Activated naive CD4-positive, alpha-beta T cell treated with anti-CD3 and anti-CD28 coated beads for 36 hours (primary cell): ENCODE measurements around the gene ETF1. TPM values are rescaled to one million over a fixed set of nuclear protein-coding genes. Genes with fewer than 3 reads are reported as not detected.
"Not testable (repeated sequence)": the region's sequence is repeated elsewhere in the genome, so short reads cannot be mapped to it uniquely, and the experiment has no call there.

ENCODE experiments used
- CTCF ChIA-PET: fragments of 350-600 bp; sonication (Branson Sonifier 250); formaldehyde crosslinking; loops from one replicate; lab custom pipeline; 2021; ENCODE audit warnings: antibody characterized with exemption; lab: Charles Lee
- DNase-seq: peaks from one replicate; pipeline ENCODE4 v3.0.0-alpha.2; 2020
- H3K27ac Mint-ChIP-seq: one replicate; pipeline ENCODE4 v1.8.0; 2021; ENCODE audit warnings: mild to moderate bottlenecking, mixed read lengths
- H3K27me3 Mint-ChIP-seq: one replicate; pipeline ENCODE4 v1.8.0; 2021; ENCODE audit warnings: low read depth, mixed read lengths
- H3K36me3 Mint-ChIP-seq: one replicate; pipeline ENCODE4 v1.8.0; 2021; ENCODE audit warnings: low read depth, mixed read lengths
- H3K4me1 Mint-ChIP-seq: one replicate; pipeline ENCODE4 v1.8.0; 2021; ENCODE audit warnings: low read depth, mixed read lengths
- H3K4me3 Mint-ChIP-seq: one replicate; pipeline ENCODE4 v1.8.0; 2021; ENCODE audit warnings: mild to moderate bottlenecking, moderate library complexity, mixed read lengths
- H3K9me3 Mint-ChIP-seq: one replicate; pipeline ENCODE4 v1.8.0; 2021; ENCODE audit warnings: mixed read lengths
- intact Hi-C: fragments of 100-400 bp; cut with micrococcal nuclease; formaldehyde crosslinking; loops from one replicate; pipeline ENCODE4 v1.15.1; 2023
- total RNA-seq, 2 experiments: library from RNA; stranded (reverse); gene quantifications; one replicate each; pipeline ENCODE4 v1.2.3, GENCODE V29; 2021

The ETF1 gene
- total RNA-seq, 2 experiments from 2014 or later = 99.8 to 107 TPM

DNA sequence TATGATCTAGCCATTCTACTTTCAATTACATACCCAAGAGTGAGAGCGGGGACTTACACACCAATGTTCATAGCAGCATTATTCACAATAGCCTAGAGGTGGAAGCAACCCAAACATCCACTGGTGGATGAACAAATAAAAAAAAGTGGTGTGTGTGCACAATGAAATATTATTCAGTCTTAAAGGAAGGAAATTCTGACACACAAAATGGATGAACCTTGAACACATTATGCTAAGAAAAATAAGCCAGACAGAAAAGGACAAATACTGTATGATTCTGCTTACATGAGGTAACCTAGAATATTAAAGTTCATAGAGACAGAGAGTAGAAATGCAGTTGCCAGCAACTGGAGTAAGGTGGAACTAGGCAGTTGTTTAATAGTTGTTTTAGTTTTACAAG is 22.1 kb downstream of the ETF1 start:
- no peaks in the 10 kb centered on the region for H3K27me3 Mint-ChIP-seq
- H3K36me3 Mint-ChIP-seq = peaks cover 22% of the 10 kb centered on the region
- no peak overlapping the region for H3K4me3 Mint-ChIP-seq
- intact Hi-C loops = no loop called here
- peaks cover 31% of the 10 kb centered on the region for H3K4me1 Mint-ChIP-seq
- CTCF ChIA-PET = interaction anchor here (0.6 to 0.9 kb wide), 3 partner anchors 15 to 338 kb away, joined by 3 read pairs; no protein-coding TSS in a partner anchor
- H3K27ac Mint-ChIP-seq = peak overlapping the region; percentile 59
- H3K9me3 Mint-ChIP-seq = no peaks in the 10 kb centered on the region
- no peak for DNase-seq

DNA sequence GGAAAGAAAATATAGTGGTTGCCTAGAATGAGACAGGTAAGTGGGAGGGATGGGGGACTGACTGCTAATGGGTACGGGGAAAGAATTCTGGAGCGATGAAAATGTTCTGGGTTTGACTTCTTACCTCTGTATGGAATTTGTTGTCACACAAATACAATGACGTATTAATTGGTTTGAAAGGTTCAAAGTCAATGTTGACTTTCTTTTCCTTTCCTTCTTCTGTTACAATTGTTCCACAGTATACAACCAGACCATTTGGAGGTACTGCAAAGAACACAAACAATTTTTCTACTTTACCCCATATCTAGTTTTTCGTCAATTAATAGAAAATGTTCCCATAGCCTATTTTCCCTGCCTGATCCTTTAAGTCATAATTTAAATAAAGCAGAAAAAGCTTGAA is 25.6 kb downstream of the ETF1 start:
- H3K36me3 Mint-ChIP-seq = peaks cover 38% of the 10 kb centered on the region
- no peaks in the 10 kb centered on the region for H3K27me3 Mint-ChIP-seq
- no peak overlapping the region for H3K4me3 Mint-ChIP-seq
- intact Hi-C loops = no loop called here
- CTCF ChIA-PET = interaction anchor here (1.1 kb wide), 1 partner anchor 67 kb away, joined by 3 read pairs; no protein-coding TSS in a partner anchor
- DNase-seq = no peak
- no peak overlapping the region for H3K27ac Mint-ChIP-seq
- H3K9me3 Mint-ChIP-seq = no peaks in the 10 kb centered on the region
- peaks cover 17% of the 10 kb centered on the region for H3K4me1 Mint-ChIP-seq

DNA sequence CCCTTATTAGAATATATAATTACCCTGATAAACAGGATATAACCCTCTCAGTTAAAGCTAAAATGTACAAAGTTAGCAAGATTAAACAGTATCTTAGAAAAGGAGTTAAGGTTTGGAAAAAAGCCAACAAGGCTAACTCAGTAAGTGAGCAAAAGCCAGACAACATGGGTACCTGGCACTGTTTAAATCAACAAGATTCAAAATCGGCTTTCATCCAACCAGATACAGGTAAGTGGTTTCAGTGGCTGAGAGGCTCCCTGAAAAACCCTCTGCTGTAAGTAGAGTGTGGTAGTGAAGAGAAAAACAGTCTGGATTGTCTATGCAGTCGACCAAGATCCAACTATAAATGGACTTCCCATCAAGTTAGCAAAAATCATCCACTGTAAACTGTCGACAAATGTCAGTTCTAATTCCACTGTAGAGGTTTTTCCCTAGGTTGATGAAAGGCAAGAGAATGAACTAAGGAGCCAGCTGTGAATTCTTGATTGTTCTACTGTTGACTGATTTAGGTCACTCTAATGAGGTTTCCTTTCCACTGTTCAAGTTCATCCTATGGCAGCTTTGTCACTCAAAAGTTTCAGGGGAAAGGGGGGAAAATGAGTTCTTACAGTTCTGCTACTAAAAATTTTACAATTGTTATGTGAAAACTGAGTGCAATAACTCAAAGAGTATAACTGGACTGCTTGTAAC is 27.3 kb downstream of the ETF1 start:
- Mint-ChIP-seq H3K27me3 (no peaks in the 10 kb centered on the region), H3K27ac (no peak overlapping the region), H3K4me1 (peaks cover 5% of the 10 kb centered on the region), H3K9me3 (no peaks in the 10 kb centered on the region), H3K36me3 (peaks cover 36% of the 10 kb centered on the region), H3K4me3 (no peak overlapping the region)
- CTCF ChIA-PET = no interaction called here
- intact Hi-C loops = no loop called here
- no peak for DNase-seq

DNA sequence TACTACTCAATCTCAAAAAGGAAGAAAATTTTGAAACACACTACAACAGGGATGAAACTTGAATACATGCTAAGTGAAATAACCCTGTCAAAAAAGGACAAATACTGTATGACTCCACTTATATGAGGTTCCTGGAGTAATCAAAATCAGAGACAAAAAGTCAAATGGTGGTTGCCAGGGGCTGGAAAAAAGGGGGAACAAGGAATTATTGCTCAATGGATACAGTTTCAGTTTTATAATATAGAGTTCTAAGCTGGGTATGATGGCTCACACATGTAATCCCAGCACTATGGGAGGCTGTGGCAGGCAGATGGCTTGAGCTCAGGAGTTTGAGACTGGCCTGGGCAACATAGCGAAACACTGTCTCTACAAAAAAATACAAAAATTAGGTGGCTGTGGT is 29.0 kb downstream of the ETF1 start:
- H3K9me3 Mint-ChIP-seq = no peaks in the 10 kb centered on the region
- DNase-seq = no peak
- no peaks in the 10 kb centered on the region for H3K27me3 Mint-ChIP-seq
- no peaks in the 10 kb centered on the region for H3K4me1 Mint-ChIP-seq
- H3K36me3 Mint-ChIP-seq = peaks cover 42% of the 10 kb centered on the region
- H3K27ac Mint-ChIP-seq = no peak overlapping the region
- CTCF ChIA-PET = interaction anchor here (0.6 kb wide), 2 partner anchors 8 to 79 kb away, joined by 3 to 5 read pairs; no protein-coding TSS in a partner anchor
- intact Hi-C loops = no loop called here
- no peak overlapping the region for H3K4me3 Mint-ChIP-seq

DNA sequence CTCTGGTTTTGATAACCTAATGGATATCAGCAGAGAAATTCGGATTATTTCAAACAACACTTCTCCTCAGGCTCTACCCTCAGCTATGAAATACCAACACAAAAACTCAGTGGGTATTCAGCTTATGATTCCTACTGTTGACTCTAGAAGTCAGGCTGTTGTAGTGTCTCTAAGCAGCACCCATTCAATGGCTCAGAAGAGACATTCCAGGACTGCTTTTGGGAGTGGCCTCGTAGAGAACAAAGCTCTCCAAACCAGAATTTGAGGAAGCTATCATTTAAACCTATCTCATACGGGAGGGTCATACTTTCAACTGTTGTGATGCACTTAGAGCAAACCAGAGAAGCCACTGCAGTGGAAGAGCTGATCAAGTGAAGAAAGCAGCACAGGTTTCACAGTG is 34.1 kb downstream of the ETF1 start:
- no peaks in the 10 kb centered on the region for H3K4me1 Mint-ChIP-seq
- H3K27me3 Mint-ChIP-seq = no peaks in the 10 kb centered on the region
- CTCF ChIA-PET = interaction anchor here (1.2 kb wide), 2 partner anchors 9 to 30 kb away, joined by 3 read pairs; no protein-coding TSS in a partner anchor
- no peak overlapping the region for H3K4me3 Mint-ChIP-seq
- DNase-seq = no peak
- no peaks in the 10 kb centered on the region for H3K9me3 Mint-ChIP-seq
- intact Hi-C loops = no loop called here
- peak overlapping the region; percentile 31 for H3K27ac Mint-ChIP-seq
- peaks cover 35% of the 10 kb centered on the region for H3K36me3 Mint-ChIP-seq

DNA sequence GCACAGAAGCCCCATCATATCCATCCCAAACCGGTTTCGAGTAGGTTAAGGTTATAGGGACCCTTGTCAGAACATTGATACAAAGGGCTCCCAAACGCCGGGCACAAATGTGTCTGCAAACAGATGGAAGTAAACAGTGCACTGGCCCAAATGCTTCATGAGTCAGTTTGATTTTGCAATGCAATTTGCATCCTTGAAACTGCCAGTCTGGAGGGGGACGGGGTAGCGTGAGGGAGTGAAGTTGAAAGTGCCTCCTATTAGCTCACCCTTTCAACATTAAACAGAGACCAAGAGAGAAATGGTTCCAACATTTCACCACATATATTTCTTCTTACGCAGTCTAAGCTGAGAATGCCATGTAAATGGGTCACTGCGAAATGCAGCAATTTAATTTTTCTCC is 35.6 kb downstream of the ETF1 start:
- H3K36me3 Mint-ChIP-seq = peaks cover 24% of the 10 kb centered on the region
- H3K27me3 Mint-ChIP-seq, DNase-seq, H3K27ac Mint-ChIP-seq, intact Hi-C loops, H3K4me3 Mint-ChIP-seq, H3K9me3 Mint-ChIP-seq, H3K4me1 Mint-ChIP-seq: not testable (repeated sequence)
- CTCF ChIA-PET = interaction anchor here (1.4 kb wide), 1 partner anchor 58 kb away, joined by 4 read pairs; no protein-coding TSS in a partner anchor

DNA sequence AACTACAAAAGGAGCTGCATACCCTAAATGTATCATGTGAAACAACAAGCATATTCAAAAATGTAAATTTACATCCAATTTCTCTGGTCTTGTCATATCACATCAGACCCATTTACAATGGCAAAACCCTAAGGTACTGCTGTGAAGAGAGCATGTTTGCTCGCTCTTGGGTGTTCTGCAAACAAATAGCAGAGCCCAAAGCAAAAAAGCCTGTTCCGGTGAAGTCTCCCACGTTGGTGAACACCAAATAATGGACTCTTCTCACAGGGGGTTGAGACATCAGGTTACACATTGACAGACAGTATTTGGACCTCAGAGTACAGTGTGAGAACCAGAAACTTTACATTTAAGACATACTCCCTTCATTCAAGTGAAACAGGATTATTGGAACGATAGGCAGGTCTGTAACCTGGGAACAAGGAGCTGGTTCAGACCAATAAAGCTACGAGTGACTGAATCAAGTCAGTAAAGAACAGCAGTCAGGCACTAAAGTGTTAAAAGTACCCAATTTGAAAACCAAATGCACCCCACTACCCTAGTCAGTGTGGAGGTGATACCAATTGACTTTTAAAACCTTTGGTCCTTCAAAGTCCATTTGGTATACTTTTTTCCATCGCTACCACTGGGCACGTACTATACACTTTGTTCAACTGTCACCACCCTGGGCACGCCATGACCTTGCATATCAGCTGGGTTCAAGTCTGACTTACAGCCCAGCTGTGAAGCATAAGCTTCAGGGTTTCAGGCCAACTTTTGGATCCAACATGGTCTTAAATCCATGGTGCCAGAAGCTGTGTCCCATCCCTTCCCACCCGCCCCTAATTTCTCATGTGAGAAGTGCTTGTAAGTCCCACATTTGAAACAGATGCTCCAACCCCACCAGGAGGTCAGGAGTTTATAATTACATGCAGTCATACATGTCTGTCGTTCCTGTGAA is 36.4 kb downstream of the ETF1 start:
- no peaks in the 10 kb centered on the region for H3K27me3 Mint-ChIP-seq
- no peaks in the 10 kb centered on the region for H3K4me1 Mint-ChIP-seq
- DNase-seq = no peak
- peaks cover 24% of the 10 kb centered on the region for H3K36me3 Mint-ChIP-seq
- H3K27ac Mint-ChIP-seq = no peak overlapping the region
- H3K4me3 Mint-ChIP-seq = no peak overlapping the region
- no peaks in the 10 kb centered on the region for H3K9me3 Mint-ChIP-seq
- CTCF ChIA-PET = interaction anchor here (1.4 kb wide), 1 partner anchor 57 kb away, joined by 4 read pairs; no protein-coding TSS in a partner anchor
- intact Hi-C loops = no loop called here

DNA sequence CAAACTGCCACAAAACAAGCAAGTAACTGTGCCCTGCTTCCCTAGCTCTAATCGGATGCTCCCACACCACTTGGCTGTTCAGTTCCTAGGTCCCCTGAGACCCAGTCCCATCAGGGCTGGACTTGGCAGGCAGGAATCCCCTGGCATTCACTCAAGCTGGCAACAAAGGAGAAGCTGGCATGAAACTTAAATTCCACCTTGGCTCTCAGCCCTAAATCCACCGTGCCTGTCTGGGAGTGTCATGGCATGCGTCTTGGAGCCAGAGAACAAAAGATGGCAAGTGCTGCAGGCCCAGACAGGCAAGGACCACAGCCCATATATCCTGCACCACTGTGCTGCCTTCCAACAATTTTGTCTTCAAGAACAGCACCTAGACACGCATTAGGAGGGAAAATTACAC is 38.2 kb downstream of the ETF1 start:
- H3K9me3 Mint-ChIP-seq = no peaks in the 10 kb centered on the region
- DNase-seq = no peak
- intact Hi-C loops = no loop called here
- no peak overlapping the region for H3K27ac Mint-ChIP-seq
- H3K4me3 Mint-ChIP-seq = no peak overlapping the region
- H3K27me3 Mint-ChIP-seq = no peaks in the 10 kb centered on the region
- CTCF ChIA-PET = interaction anchor here (0.7 to 4.6 kb wide), 12 partner anchors 10 to 335 kb away, joined by 3 to 104 read pairs (median 6); partner anchors contain the start of genes EGR1, KIF20A and REEP2
- H3K36me3 Mint-ChIP-seq = peaks cover 18% of the 10 kb centered on the region
- no peaks in the 10 kb centered on the region for H3K4me1 Mint-ChIP-seq

DNA sequence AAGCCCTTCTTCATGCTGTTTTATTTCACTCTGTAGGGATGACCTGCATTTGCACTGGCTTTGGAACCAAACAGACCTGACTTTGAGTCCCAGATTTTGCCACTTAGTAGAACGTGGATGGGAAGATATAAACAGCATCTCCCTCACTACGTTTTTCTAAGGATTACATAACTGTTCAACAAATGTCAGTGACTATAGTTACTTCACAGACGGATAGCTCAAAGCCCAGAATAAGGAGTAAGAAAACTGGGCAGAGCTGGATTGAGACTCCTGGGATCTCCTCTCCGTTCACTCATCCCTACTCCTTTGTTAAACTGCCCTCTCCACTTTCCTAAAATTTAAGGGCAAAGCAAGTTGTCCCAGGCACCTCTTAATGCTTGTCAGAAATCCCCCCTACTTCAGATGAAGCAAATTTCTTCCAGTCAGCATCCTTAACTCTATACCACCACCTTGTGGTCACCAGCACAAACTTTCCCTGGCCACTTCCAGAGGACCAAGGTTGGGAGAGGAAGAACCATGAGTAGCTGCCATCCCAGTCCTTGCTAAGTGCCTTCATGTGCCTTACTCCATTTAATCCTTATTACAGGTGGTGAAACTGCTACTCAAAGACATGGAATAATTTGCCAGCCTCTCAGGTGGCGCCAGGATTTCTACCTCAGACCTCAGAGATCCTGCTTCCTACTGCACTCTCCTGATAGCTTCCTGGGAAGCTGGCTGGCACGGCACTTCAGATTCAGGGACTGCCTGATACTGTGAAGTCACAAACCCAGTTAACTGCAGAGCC is 39.4 kb downstream of the ETF1 start:
- Mint-ChIP-seq H3K27me3 (no peaks in the 10 kb centered on the region), H3K4me3 (no peak overlapping the region), H3K9me3 (no peaks in the 10 kb centered on the region), H3K4me1 (no peaks in the 10 kb centered on the region), H3K36me3 (peaks cover 12% of the 10 kb centered on the region), H3K27ac (no peak overlapping the region)
- peak; percentile 53 for DNase-seq
- intact Hi-C loops = loop anchor here (1.0 kb wide), 4 partner anchors 39 to 426 kb away; no protein-coding TSS in a partner anchor
- CTCF ChIA-PET = interaction anchor here (0.6 to 4.6 kb wide), 30 partner anchors 8 to 874 kb away, joined by 3 to 104 read pairs (median 4); partner anchors contain the start of genes BRD8, EGR1, KIF20A and REEP2

DNA sequence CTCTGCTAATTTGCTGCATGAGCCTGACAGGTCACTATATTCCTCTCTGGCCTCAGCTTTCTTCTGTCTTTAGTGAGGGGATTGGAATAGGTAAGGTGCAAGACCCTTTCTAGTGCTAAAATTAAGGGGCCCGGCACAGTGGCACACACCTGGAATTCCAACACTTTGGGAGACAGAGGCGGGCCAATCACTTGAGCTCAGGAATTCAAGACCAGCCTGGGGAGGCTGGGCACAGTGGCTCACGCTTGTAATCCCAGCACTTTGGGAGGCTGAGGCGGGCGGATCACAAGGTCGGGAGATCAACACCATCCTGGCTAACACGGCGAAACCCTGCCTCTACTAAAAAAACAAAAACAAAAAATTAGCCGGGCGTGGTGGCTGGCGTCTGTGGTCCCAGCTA is 40.5 kb downstream of the ETF1 start:
- CTCF ChIA-PET = interaction anchor here (1.0 to 4.6 kb wide), 8 partner anchors 8 to 324 kb away, joined by 3 to 104 read pairs (median 6); partner anchors contain the start of genes BRD8, EGR1, KIF20A and REEP2
- Mint-ChIP-seq H3K9me3 (no peaks in the 10 kb centered on the region), H3K27ac (no peak overlapping the region), H3K36me3 (peaks cover 3% of the 10 kb centered on the region), H3K27me3 (no peaks in the 10 kb centered on the region), H3K4me1 (no peaks in the 10 kb centered on the region), H3K4me3 (no peak overlapping the region)
- intact Hi-C loops = no loop called here
- DNase-seq = no peak

DNA sequence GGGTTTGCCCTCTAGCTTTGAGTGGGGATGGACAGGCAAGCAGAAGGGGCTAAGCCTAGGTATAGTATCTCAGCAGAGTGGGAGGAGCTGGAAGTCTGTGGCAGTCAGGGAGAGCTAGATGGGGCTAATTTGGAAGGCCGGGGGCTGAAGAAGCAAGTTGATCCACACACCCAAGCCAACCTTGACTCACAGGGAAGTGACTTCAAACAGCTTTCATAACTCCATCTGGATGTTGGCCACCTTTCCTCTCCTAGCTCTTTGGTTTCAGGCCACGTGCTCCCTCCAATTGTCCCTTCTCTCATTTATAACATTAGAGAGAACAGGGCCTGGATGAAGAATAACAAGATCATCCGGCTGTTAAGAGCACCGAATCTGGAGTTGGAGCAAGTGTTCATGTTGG is 40.9 kb downstream of the ETF1 start:
- Mint-ChIP-seq H3K9me3 (no peaks in the 10 kb centered on the region), H3K27me3 (no peaks in the 10 kb centered on the region), H3K4me3 (no peak overlapping the region), H3K36me3 (no peaks in the 10 kb centered on the region), H3K27ac (no peak overlapping the region), H3K4me1 (no peaks in the 10 kb centered on the region)
- DNase-seq = no peak
- intact Hi-C loops = no loop called here
- CTCF ChIA-PET = interaction anchor here (1.0 to 4.6 kb wide), 4 partner anchors 8 to 52 kb away, joined by 3 to 104 read pairs (median 30); partner anchors contain the start of gene EGR1
